K562 (cell line): Measurements from ENCODE around the gene KRTAP17-1. TPM values are rescaled to one million over a fixed set of nuclear protein-coding genes. Genes with fewer than 3 reads are reported as not detected.

ENCODE experiments used
- ATAC-seq: fragments of 200-7000 bp; cut with Tn5 transposase; 3 replicates; pipeline ENCODE4 v1.9.1; 2020; ENCODE audit warnings: moderate library complexity
- BruUV-seq: library from RNA; stranded (reverse); fragments of 400-500 nt; replicated peaks from 2 replicates; lab custom pipeline; 2021; lab: Mats Ljungman, UMichigan
- CTCF ChIA-PET: fragments of 300-600 bp; formaldehyde crosslinking; extraction: SDS; loops from one replicate; lab custom pipeline; 2021; ENCODE audit warnings: low intra/inter-chr PET ratio; lab: Yijun Ruan, JAX
- POLR2A ChIA-PET: fragments of 300-600, 350-650 bp; sonication (Branson Sonifier 250); formaldehyde crosslinking; extraction: SDS; loops from one replicate; lab custom pipeline; 2021; ENCODE audit warnings: antibody characterized with exemption, inconsistent platforms; lab: Yijun Ruan, JAX
- DNase-seq, 4 experiments: peaks; one replicate each; pipeline versions ENCODE4 v3.0.0 to v3.0.0-alpha.2; 2011 to 2018; ENCODE audit warnings: low spot score in 3 of 4, mixed read lengths in 3 of 4; ENCODE audit errors: extremely low read depth in 1 of 4
- FAIRE-seq: peaks from 2 replicates; lab custom pipeline; 2011; peaks lifted over from hg19 to GRCh38; lab: Jason Lieb, UNC
- H2AFZ ChIP-seq: 2 replicates; pipeline ENCODE4 v1.6.0; 2011; ENCODE audit warnings: low read depth, low read length, control low read depth, inconsistent platforms
- H3K27ac ChIP-seq: fragments of 200-600 bp; 3 replicates; pipeline ENCODE4 v1.8.0; 2011; ENCODE audit warnings: low read depth, mild to moderate bottlenecking, control low read depth, inconsistent platforms, low read length, moderate library complexity, mixed read lengths; ENCODE audit errors: extremely low read depth
- H3K27me3 ChIP-seq, 2 experiments: fragments of 300-600 bp in 1 of 2; 2 replicates in 1 of 2; 3 replicates in 1 of 2; pipeline versions ENCODE4 v1.6.0 to v1.8.0; 2011; ENCODE audit warnings: inconsistent platforms in 2 of 2, low read length in 2 of 2, mild to moderate bottlenecking in 1 of 2, mixed read lengths in 1 of 2, moderate library complexity in 1 of 2; ENCODE audit not compliant: control insufficient read depth in 2 of 2, insufficient read depth in 2 of 2
- H3K36me3 ChIP-seq: fragments of 300-600 bp; 3 replicates; pipeline ENCODE4 v1.8.0; 2011; ENCODE audit warnings: mild to moderate bottlenecking, low read length, inconsistent platforms; ENCODE audit not compliant: control insufficient read depth, insufficient read depth
- H3K4me1 ChIP-seq, 2 experiments: fragments of 200-600 bp in 1 of 2; replicated peaks in 1 of 2; 2 replicates in 1 of 2; 3 replicates in 1 of 2; pipeline versions ENCODE4 v1.5.1 to v1.8.0; 2011; ENCODE audit warnings: inconsistent platforms in 2 of 2, low read length in 2 of 2, mild to moderate bottlenecking in 1 of 2, mixed read lengths in 1 of 2, moderate library complexity in 1 of 2; ENCODE audit not compliant: control insufficient read depth in 2 of 2, insufficient read depth in 2 of 2
- H3K4me2 ChIP-seq: 2 replicates; pipeline ENCODE4 v1.6.1; 2011; ENCODE audit warnings: low read length, control low read depth, inconsistent platforms, mixed read lengths; ENCODE audit not compliant: insufficient read depth
- H3K4me3 ChIP-seq: fragments of 200-600 bp; sonication (generic), shearing (Covaris generic); 2 replicates; pipeline ENCODE4 v1.5.1; 2016; ENCODE audit warnings: control low read depth, inconsistent platforms
- H3K79me2 ChIP-seq: fragments of 200-600 bp; 3 replicates; pipeline ENCODE4 v1.8.0; 2011; ENCODE audit warnings: low read length, inconsistent platforms; ENCODE audit not compliant: control insufficient read depth, insufficient read depth
- H3K9ac ChIP-seq, 2 experiments: 2 replicates each; pipeline versions ENCODE4 v1.6.0 to v1.6.1; 2011; ENCODE audit warnings: low read depth in 2 of 2, low read length in 2 of 2, control low read depth in 1 of 2, inconsistent platforms in 1 of 2, mild to moderate bottlenecking in 1 of 2, mixed read lengths in 1 of 2; ENCODE audit not compliant: insufficient read depth in 1 of 2
- H3K9me1 ChIP-seq: one replicate; pipeline ENCODE4 v1.6.0; 2011; ENCODE audit warnings: inconsistent platforms, mild to moderate bottlenecking, low read length, moderate library complexity; ENCODE audit not compliant: control insufficient read depth, insufficient read depth
- H3K9me3 ChIP-seq: replicated peaks from 2 replicates; pipeline ENCODE4 v1.5.1; 2011; ENCODE audit warnings: low read depth, low read length, inconsistent platforms; ENCODE audit not compliant: control insufficient read depth, insufficient read depth
- H4K20me1 ChIP-seq: replicated peaks from 2 replicates; pipeline ENCODE4 v1.6.1; 2011; ENCODE audit warnings: low read length, inconsistent platforms, mixed read lengths; ENCODE audit not compliant: control insufficient read depth, insufficient read depth
- CSDE1 ChIP-seq, 2 experiments: fragments of 450-650 bp; IDR thresholded peaks; 2 replicates each; pipeline ENCODE4 v1.6.1; 2016; ENCODE audit warnings: mild to moderate bottlenecking in 1 of 2
- FOSL1 ChIP-seq: fragments of 200-800 bp; sonication (Bioruptor generic); conservative IDR thresholded peaks from 2 replicates; pipeline ENCODE4 v1.6.1; 2016; ENCODE audit warnings: missing genetic modification characterization, missing compliant biosample characterization
- FOXJ2 ChIP-seq: fragments of 200-800 bp; sonication (Bioruptor generic); IDR thresholded peaks from 2 replicates; pipeline ENCODE4 v1.6.1; 2016; ENCODE audit warnings: missing genetic modification characterization, missing compliant biosample characterization
- KAT8 ChIP-seq: fragments of 450-650 bp; IDR thresholded peaks from 2 replicates; pipeline ENCODE4 v1.6.1; 2016; ENCODE audit warnings: low read depth, mild to moderate bottlenecking
- NFE2L1 ChIP-seq: fragments of 450-650 bp; IDR thresholded peaks from 2 replicates; pipeline ENCODE4 v1.6.1; 2016; ENCODE audit warnings: missing genetic modification characterization, low read depth, mild to moderate bottlenecking, missing compliant biosample characterization, moderate library complexity, borderline replicate concordance
- NFYB ChIP-seq: IDR thresholded peaks from 2 replicates; pipeline ENCODE4 v1.6.1; 2011; ENCODE audit warnings: mild to moderate bottlenecking, moderate library complexity; ENCODE audit not compliant: insufficient read length; ENCODE audit errors: extremely low read depth
- NR4A1 ChIP-seq, 2 experiments: fragments of 250-450 bp in 1 of 2; fragments of 450-650 bp in 1 of 2; sonication (Bioruptor Pico) in 1 of 2; IDR thresholded peaks; 2 replicates each; pipeline versions ENCODE4 v1.4.0 to v1.6.1; 2016 to 2020; ENCODE audit warnings: mild to moderate bottlenecking in 2 of 2, missing compliant biosample characterization in 1 of 2, missing genetic modification characterization in 1 of 2, moderate library complexity in 1 of 2
- RHOXF2B ChIP-seq: fragments of 250-450 bp; sonication (Bioruptor Pico); conservative IDR thresholded peaks from 2 replicates; pipeline ENCODE4 v1.5.1; 2021
- SMAD1 ChIP-seq: fragments of 150-350 bp; IDR thresholded peaks from 2 replicates; pipeline ENCODE4 v1.6.1; 2014; ENCODE audit warnings: low read length, low read depth; ENCODE audit not compliant: partially characterized antibody
- SREBF1 ChIP-seq: fragments of 150-350 bp; IDR thresholded peaks from 2 replicates; pipeline ENCODE4 v1.6.1; 2014; ENCODE audit warnings: antibody characterized with exemption, low read depth, low read length, borderline replicate concordance
- TBL1XR1 ChIP-seq, 2 experiments: IDR thresholded peaks; 2 replicates each; pipeline ENCODE4 v1.6.1; 2012; ENCODE audit warnings: improper control_type of control experiment in 2 of 2, low read length in 2 of 2, mild to moderate bottlenecking in 1 of 2
- XRCC3 ChIP-seq: fragments of 450-650 bp; IDR thresholded peaks from 2 replicates; pipeline ENCODE4 v1.6.1; 2017; ENCODE audit warnings: mild to moderate bottlenecking, moderate library complexity
- ZBTB17 ChIP-seq: fragments of 450-650 bp; formaldehyde crosslinking; IDR thresholded peaks from 2 replicates; pipeline ENCODE4 v1.4.0; 2020; ENCODE audit warnings: mild to moderate bottlenecking
- ZNF174 ChIP-seq: fragments of 250-450 bp; sonication (Bioruptor Pico); IDR thresholded peaks from 2 replicates; pipeline ENCODE4 v1.4.0; 2020; ENCODE audit warnings: mild to moderate bottlenecking
- ZNF316 ChIP-seq: fragments of 450-650 bp; IDR thresholded peaks from 2 replicates; pipeline ENCODE4 v1.6.1; 2016
- ZSCAN29 ChIP-seq: fragments of 450-650 bp; IDR thresholded peaks from 2 replicates; pipeline ENCODE4 v1.6.1; 2017
- WGBS: fragments of 100-300 bp; shearing (Covaris generic); methylation state at CpG from one replicate; pipeline ENCODE4 v1.1.6; 2016; ENCODE audit warnings: low coverage, mixed read lengths; ENCODE audit not compliant: insufficient coverage; ENCODE audit errors: missing lambda C conversion rate; 5-methylcytosine and 5-hydroxymethylcytosine counted together
- in situ Hi-C: fragments of 300-500 bp; cut with MboI; formaldehyde crosslinking; loops from 4 replicates; pipeline ENCODE4 v1.15.0; 2018; ENCODE audit warnings: inconsistent platforms, mixed read lengths
- intact Hi-C: fragments of 100-400 bp; cut with micrococcal nuclease; formaldehyde crosslinking; loops from 2 replicates; pipeline ENCODE4 v1.14.2; 2022
- polyA plus RNA-seq, 8 experiments: library from polyadenylated mRNA; depleted of rRNA in 4 of 8; stranded (reverse) in 5 of 8; unstranded in 3 of 8; fragments of >200 nt; fragmentation: Nextera tagmentation in 2 of 8; fragmentation: Illumina TruSeq in 1 of 8; extraction: Ambion mirVana in 2 of 8; extraction: Trizol in 1 of 8; gene quantifications; 2 replicates each; pipeline versions ENCODE4 v1.2.1 to v1.2.3, GENCODE V29; 2011 to 2014; ENCODE audit warnings: inconsistent platforms in 1 of 8, missing spikeins in 1 of 8
- total RNA-seq, 7 experiments: library from RNA; depleted of rRNA in 6 of 7; stranded (reverse); fragments of >200 nt in 6 of 7; fragmentation: Illumina TruSeq in 2 of 7; extraction: Trizol in 2 of 7; gene quantifications; 2 replicates each; pipeline versions ENCODE4 v1.2.1 to v1.2.3, GENCODE V29; 2011 to 2021; ENCODE audit warnings: low replicate concordance in 1 of 7
- TF ChIP-seq, protein P1 (sequence below): sonication (generic); formaldehyde crosslinking; IDR thresholded peaks from 2 replicates; pipeline ENCODE4 v1.8.0; 2022; ENCODE audit warnings: mild to moderate bottlenecking, missing genetic modification reagents
- TF ChIP-seq, protein P2 (sequence below): fragments of 450-650 bp; IDR thresholded peaks from 2 replicates; pipeline ENCODE4 v1.6.1; 2016; ENCODE audit warnings: missing biosample characterization, missing genetic modification characterization
- TF ChIP-seq, protein P3 (sequence below): fragments of 450-650 bp; formaldehyde crosslinking; conservative IDR thresholded peaks from 2 replicates; pipeline ENCODE4 v1.4.0; 2022; ENCODE audit warnings: mild to moderate bottlenecking, missing genetic modification characterization

KRTAP17-1 gene
- total and polyA plus RNA-seq, 9 of the 15 experiments (the other 6 are each of a cell fraction or from before 2014, with no cell fraction given) = not detected

DNA sequence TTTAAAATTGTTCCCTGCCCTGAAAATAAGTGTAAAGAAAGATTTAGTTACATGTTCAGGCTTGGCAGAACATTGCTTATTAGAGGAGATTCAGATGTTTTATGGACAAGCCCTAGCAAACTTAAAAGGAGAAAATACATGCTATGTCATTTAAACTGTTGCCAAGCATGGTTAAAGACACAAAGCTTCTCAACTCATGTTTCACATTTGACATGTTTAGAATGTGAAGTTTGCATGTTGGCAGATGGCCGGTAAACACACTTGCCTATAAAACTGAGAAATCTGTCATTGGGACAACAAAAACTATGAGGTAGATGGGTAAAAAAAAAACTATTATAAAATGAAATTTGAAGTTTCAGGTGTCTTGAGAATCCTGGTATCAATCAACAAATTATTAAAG lies 18.7 kb downstream of the KRTAP17-1 start:
- Histone ChIP-seq H3K4me1 (no peaks in the 10 kb centered on the region), H3K4me2 (no peak overlapping the region), H3K27me3 (peaks cover 0 to 15% of the 10 kb centered on the region in 2 experiments; a peak in 1 of 5 replicates), H3K36me3 (no peaks in the 10 kb centered on the region), H3K79me2 (no peaks in the 10 kb centered on the region), H3K9me3 (no peaks in the 10 kb centered on the region), H4K20me1 (no peaks in the 10 kb centered on the region), H3K27ac (no peak overlapping the region), H2AFZ (no peak overlapping the region), H3K4me3 (no peak overlapping the region), H3K9ac (no peak overlapping the region), H3K9me1 (no peaks in the 10 kb centered on the region)
- FAIRE-seq (no peak), ATAC-seq (no peak), DNase-seq (no peak)
- in situ Hi-C loops (loop anchor here (5.0 kb wide), 1 partner anchor 55 kb away; no protein-coding TSS in a partner anchor), intact Hi-C loops (no loop called here)
- 0% methylated on average over 1 of the region's 1 CpG for WGBS
- TF ChIP-seq NFE2L1 (tag) (no peak), ZSCAN29 (no peak), FOSL1 (tag) (no peak), RHOXF2B (CRISPR knock-in tag) (no peak), FOXJ2 (tag) (no peak), SREBF1 (no peak), SMAD1 (no peak), XRCC3 (no peak), KAT8 (no peak), NFYB (no peak), TBL1XR1 (IDR thresholded peaks at IDR 0.05; ENCODE audit: low read length in 2 of 2) (no peak), ZBTB17 (CRISPR knock-in tag) (no peak), ZNF174 (CRISPR knock-in tag) (no peak), ZNF316 (no peak), CSDE1 (IDR thresholded peaks at IDR 0.05) (no peak), NR4A1 (CRISPR knock-in tag; IDR thresholded peaks at IDR 0.05) (no peak), NR4A1 (tag; IDR thresholded peaks at IDR 0.05) (no peak)
- TF ChIP-seq, protein P1, sequence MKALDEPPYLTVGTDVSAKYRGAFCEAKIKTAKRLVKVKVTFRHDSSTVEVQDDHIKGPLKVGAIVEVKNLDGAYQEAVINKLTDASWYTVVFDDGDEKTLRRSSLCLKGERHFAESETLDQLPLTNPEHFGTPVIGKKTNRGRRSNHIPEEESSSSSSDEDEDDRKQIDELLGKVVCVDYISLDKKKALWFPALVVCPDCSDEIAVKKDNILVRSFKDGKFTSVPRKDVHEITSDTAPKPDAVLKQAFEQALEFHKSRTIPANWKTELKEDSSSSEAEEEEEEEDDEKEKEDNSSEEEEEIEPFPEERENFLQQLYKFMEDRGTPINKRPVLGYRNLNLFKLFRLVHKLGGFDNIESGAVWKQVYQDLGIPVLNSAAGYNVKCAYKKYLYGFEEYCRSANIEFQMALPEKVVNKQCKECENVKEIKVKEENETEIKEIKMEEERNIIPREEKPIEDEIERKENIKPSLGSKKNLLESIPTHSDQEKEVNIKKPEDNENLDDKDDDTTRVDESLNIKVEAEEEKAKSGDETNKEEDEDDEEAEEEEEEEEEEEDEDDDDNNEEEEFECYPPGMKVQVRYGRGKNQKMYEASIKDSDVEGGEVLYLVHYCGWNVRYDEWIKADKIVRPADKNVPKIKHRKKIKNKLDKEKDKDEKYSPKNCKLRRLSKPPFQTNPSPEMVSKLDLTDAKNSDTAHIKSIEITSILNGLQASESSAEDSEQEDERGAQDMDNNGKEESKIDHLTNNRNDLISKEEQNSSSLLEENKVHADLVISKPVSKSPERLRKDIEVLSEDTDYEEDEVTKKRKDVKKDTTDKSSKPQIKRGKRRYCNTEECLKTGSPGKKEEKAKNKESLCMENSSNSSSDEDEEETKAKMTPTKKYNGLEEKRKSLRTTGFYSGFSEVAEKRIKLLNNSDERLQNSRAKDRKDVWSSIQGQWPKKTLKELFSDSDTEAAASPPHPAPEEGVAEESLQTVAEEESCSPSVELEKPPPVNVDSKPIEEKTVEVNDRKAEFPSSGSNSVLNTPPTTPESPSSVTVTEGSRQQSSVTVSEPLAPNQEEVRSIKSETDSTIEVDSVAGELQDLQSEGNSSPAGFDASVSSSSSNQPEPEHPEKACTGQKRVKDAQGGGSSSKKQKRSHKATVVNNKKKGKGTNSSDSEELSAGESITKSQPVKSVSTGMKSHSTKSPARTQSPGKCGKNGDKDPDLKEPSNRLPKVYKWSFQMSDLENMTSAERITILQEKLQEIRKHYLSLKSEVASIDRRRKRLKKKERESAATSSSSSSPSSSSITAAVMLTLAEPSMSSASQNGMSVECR (CRISPR knock-in tag) = no peak
- TF ChIP-seq, protein P2, sequence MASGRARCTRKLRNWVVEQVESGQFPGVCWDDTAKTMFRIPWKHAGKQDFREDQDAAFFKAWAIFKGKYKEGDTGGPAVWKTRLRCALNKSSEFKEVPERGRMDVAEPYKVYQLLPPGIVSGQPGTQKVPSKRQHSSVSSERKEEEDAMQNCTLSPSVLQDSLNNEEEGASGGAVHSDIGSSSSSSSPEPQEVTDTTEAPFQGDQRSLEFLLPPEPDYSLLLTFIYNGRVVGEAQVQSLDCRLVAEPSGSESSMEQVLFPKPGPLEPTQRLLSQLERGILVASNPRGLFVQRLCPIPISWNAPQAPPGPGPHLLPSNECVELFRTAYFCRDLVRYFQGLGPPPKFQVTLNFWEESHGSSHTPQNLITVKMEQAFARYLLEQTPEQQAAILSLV = no peak
- TF ChIP-seq, protein P3, sequence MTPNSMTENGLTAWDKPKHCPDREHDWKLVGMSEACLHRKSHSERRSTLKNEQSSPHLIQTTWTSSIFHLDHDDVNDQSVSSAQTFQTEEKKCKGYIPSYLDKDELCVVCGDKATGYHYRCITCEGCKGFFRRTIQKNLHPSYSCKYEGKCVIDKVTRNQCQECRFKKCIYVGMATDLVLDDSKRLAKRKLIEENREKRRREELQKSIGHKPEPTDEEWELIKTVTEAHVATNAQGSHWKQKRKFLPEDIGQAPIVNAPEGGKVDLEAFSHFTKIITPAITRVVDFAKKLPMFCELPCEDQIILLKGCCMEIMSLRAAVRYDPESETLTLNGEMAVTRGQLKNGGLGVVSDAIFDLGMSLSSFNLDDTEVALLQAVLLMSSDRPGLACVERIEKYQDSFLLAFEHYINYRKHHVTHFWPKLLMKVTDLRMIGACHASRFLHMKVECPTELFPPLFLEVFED (CRISPR knock-in tag) = no peak
- ChIA-PET POLR2A (no interaction called here), CTCF (no interaction called here)
- no TSS peak for BruUV-seq
